ENCODE results near the gene ZNF491. TPM values are rescaled to one million over a fixed set of nuclear protein-coding genes. Genes with fewer than 3 reads are reported as not detected.

Gene ZNF491
- 2.9 and 3.9 TPM in 2 replicates for total RNA-seq

GRCh38 chr19:11798391-11799330 lies at the start of gene ZNF491:
ZNF491 (plus strand) TSS chr19:11798523; CDS start chr19:11805954, 7,431 bp downstream.

GRCh38 chr19:11766597-11767591 lies 31.4 kb upstream of the ZNF491 start, which contains the start of gene ZNF441:
ZNF441 (plus strand) TSS chr19:11767000; CDS start chr19:11767194, 194 bp downstream.

GRCh38 chr19:11814029-11814699 lies 15.8 kb downstream of the ZNF491 start, which contains the start of gene ZNF440:
ZNF440 (plus strand) TSS chr19:11814273; CDS start chr19:11814448, 175 bp downstream.

GRCh38 chr19:11848594-11849469 lies 50.5 kb downstream of the ZNF491 start, which contains the start of gene ZNF439:
ZNF439 (plus strand) TSS chr19:11848726; CDS start chr19:11848868, 142 bp downstream.

Other genes with a start within 250 kb of the ZNF491 start
- 23.4 and 45.4 TPM in 2 replicates for gene ELOF1, start 239.3 kb upstream of the ZNF491 start, total RNA-seq
- 0.38 and 3.1 TPM in 2 replicates for gene ACP5, start 220.9 kb upstream of the ZNF491 start, total RNA-seq
- 19.4 and 30.2 TPM in 2 replicates for gene ZNF627, start 201.0 kb upstream of the ZNF491 start, total RNA-seq
- 9.9 and 11.5 TPM in 2 replicates for gene ZNF823, start 59.6 kb upstream of the ZNF491 start, total RNA-seq
- 12.7 and 16.1 TPM in 2 replicates for gene ZNF441, start 31.5 kb upstream of the ZNF491 start, total RNA-seq
- 9.4 and 12.1 TPM in 2 replicates for gene ZNF440, start 15.8 kb downstream of the ZNF491 start, total RNA-seq
- gene ZNF439, start 50.2 kb downstream of the ZNF491 start, total RNA-seq, result 7.3 and 14.1 TPM in 2 replicates
- gene ZNF69, start 89.3 kb downstream of the ZNF491 start, total RNA-seq, result 10.0 and 12.1 TPM in 2 replicates
- 8.8 and 11.0 TPM in 2 replicates for gene ZNF700, start 126.6 kb downstream of the ZNF491 start, total RNA-seq
- 1.2 and 2.8 TPM in 2 replicates for gene ZNF763, start 166.5 kb downstream of the ZNF491 start, total RNA-seq
- 5.6 and 9.9 TPM in 2 replicates for gene ZNF433, start 237.2 kb downstream of the ZNF491 start, total RNA-seq